ENCODE data around the gene C1RL.
A peak's percentile ranks its signal among the peaks of the same experiment; 100 is the strongest.
"Not testable (repeated sequence)": the region's sequence is repeated elsewhere in the genome, so short reads cannot be mapped to it uniquely, and the experiment has no call there.

The C1RL gene

GRCh38 chr12:7058850-7059395, 50.1 kb downstream of the C1RL start:
- TF ChIP-seq, protein P1, sequence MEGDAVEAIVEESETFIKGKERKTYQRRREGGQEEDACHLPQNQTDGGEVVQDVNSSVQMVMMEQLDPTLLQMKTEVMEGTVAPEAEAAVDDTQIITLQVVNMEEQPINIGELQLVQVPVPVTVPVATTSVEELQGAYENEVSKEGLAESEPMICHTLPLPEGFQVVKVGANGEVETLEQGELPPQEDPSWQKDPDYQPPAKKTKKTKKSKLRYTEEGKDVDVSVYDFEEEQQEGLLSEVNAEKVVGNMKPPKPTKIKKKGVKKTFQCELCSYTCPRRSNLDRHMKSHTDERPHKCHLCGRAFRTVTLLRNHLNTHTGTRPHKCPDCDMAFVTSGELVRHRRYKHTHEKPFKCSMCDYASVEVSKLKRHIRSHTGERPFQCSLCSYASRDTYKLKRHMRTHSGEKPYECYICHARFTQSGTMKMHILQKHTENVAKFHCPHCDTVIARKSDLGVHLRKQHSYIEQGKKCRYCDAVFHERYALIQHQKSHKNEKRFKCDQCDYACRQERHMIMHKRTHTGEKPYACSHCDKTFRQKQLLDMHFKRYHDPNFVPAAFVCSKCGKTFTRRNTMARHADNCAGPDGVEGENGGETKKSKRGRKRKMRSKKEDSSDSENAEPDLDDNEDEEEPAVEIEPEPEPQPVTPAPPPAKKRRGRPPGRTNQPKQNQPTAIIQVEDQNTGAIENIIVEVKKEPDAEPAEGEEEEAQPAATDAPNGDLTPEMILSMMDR (conservative IDR thresholded peaks at IDR 0.05; ENCODE audit: low read depth, low read length), result no peak
- H3K4me3 ChIP-seq (ENCODE audit: low read length), result no peak overlapping the region

DNA sequence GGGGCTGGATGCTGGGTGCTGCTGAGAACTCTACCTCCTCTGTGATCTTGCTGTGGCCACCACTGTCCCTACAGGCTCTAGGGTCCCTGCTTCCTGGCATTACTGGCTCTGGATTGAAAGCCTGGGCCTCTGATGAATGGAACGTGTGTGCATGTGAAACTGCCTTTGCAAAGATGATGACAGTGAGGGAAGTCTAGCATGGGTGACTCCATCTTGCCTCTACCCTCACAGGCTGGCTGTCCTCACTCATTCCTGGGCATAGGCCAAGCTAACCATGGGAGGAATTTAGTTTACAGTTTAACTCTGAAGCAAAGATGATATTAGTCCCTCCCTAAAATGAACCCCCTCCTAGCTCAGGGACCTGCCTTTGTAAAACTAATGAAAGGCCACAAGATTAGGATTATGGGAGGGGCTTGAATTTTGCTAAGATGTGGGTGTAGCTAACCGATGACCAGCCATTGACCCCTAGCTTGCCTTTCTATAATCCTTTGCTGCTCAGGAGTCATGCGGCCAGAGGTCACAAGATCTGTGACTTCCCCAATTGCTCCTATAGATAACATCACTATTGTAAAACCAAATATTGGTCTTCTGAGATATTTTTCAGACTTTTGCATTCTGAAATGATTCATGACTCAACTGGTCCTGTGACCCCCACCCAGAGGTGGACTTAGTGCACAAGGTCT, 50.7 kb downstream of the C1RL start:
- H3K4me3 ChIP-seq (ENCODE audit: low read length), result no peak overlapping the region
- TF ChIP-seq, protein P1 (conservative IDR thresholded peaks at IDR 0.05; ENCODE audit: low read depth, low read length), result no peak
- DNase-seq (ENCODE audit: low read depth), result peak; percentile 51

More at GRCh38 chr12:7058850-7059395, 50.1 kb downstream of the C1RL start:
- no peak for DNase-seq (ENCODE audit: low read depth)

DNA sequence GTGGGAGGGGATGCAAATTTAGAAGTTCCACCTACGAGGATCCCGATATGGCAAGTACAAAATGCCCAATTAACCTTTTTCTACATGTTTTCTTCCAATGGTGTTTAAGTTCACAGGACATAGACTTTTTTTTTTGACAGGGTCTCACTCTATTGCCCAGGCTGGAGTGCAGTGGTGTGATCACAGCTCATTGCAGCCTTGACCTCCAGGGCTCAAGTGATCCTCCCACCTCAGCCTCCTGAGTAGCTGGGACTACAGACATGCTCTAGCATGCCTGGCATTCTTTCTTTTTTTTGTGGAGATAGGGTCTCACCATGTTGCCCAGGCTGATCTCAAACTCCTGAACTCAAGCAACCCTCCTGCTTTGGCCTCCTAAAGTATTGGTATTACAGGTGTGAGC, 53.3 kb downstream of the C1RL start:
- DNase-seq (ENCODE audit: low read depth); H3K4me3 ChIP-seq (ENCODE audit: low read length): not testable (repeated sequence)

GRCh38 chr12:7054925-7055324, 54.1 kb downstream of the C1RL start:
- TF ChIP-seq, protein P1 (conservative IDR thresholded peaks at IDR 0.05; ENCODE audit: low read depth, low read length), result no peak
- DNase-seq (ENCODE audit: low read depth), result no peak
- H3K4me3 ChIP-seq (ENCODE audit: low read length), result no peak overlapping the region

GRCh38 chr12:7049973-7050372, 59.0 kb downstream of the C1RL start:
- H3K4me3 ChIP-seq (ENCODE audit: low read length); DNase-seq (ENCODE audit: low read depth): not testable (repeated sequence)

- not testable (repeated sequence) for H3K4me3 ChIP-seq (ENCODE audit: low read length); DNase-seq (ENCODE audit: low read depth)
Observed at GRCh38 chr12:7049445-7049951, 59.5 kb downstream of the C1RL start.

DNA sequence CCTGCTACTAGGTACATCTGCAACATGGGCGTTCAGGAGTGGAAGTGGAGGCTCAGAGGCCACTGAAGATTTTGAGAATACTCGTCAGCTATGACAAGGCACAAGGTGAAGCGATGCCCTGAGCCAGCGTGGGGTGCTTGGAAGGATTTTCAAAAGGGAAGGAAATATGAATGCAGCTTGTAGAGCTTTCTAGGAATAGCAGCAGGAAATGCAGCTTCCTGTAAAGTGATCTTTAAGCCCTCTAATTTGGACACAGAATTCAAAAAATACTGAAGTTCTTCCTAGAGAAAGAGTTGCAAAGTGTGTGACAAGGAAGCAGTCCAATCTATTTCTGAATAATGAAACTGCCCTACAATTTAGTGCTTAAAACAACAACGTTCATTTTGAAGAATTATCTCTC, 61.7 kb downstream of the C1RL start:
- no peak overlapping the region for H3K4me3 ChIP-seq (ENCODE audit: low read length)

DNA sequence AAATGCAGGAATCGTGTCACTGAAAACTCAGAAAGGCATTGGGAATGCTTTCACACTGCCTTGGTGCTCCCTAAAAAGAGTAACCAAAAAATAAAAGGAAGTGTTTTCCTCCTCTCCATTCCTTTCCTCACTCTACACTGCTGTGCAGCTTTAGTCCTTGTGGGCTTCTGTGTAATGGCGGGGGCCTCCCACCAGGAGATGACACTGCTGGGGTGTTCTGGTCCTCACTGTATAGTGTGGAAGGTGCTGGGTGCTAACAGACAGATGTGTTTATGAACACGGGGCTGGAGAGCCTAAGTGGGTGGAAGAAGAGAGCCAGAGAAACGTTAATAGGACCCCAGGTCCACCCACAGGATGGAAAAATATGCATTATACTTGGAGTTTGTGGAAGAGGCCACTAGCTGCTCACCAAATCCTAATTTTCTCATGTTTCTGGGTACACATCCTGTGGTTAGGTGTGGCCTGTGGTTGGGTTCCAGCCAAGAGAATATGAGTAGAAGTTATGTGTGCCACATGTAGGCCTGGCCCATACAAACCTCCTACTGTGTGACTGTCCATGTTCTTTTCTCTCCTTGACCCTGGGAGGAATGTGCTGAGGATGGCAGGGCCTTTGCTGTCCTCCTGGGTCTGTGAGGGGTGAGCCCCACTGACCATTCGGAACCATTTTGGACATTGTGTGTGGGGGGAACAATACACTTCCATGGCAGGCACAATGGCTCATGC, 62.5 kb downstream of the C1RL start:
- H3K4me3 ChIP-seq (ENCODE audit: low read length), result no peak overlapping the region
- no peak for DNase-seq (ENCODE audit: low read depth)
- TF ChIP-seq, protein P1 (conservative IDR thresholded peaks at IDR 0.05; ENCODE audit: low read depth, low read length), result no peak

More for the DNA sequence above, 61.7 kb downstream of the C1RL start:
- DNase-seq (ENCODE audit: low read depth), result no peak
- TF ChIP-seq, protein P1 (conservative IDR thresholded peaks at IDR 0.05; ENCODE audit: low read depth, low read length), result no peak

All from retinal pigment epithelial cell (primary cell).